Colonic mucosa (tissue), 4 donors: ENCODE measurements around the gene SECISBP2. TPM values are rescaled to one million over a fixed set of nuclear protein-coding genes. Genes with fewer than 3 reads are reported as not detected.
"Not testable (repeated sequence)": the region's sequence is repeated elsewhere in the genome, so short reads cannot be mapped to it uniquely, and the experiment has no call there.

ENCODE experiments used
- DNase-seq: peaks from one replicate; pipeline ENCODE4 v3.0.0-alpha.2; 2020
- H3K27ac ChIP-seq: fragments of 200-600 bp; one replicate; pipeline ENCODE4 v1.8.0; 2021
- H3K27me3 ChIP-seq: fragments of 200-600 bp; one replicate; pipeline ENCODE4 v1.8.0; 2021
- H3K36me3 ChIP-seq: fragments of 200-600 bp; one replicate; pipeline ENCODE4 v1.8.0; 2021
- H3K4me1 ChIP-seq: fragments of 200-600 bp; one replicate; pipeline ENCODE4 v1.8.0; 2021; ENCODE audit warnings: mild to moderate bottlenecking
- H3K4me3 ChIP-seq: fragments of 200-600 bp; one replicate; pipeline ENCODE4 v1.8.0; 2021
- H3K9ac ChIP-seq, 2 donors: one replicate each; pipeline ENCODE4 v1.7.0; 2013; ENCODE audit warnings: control low read depth in 2 of 2, low read depth in 2 of 2, low read length in 2 of 2
- H3K9me3 ChIP-seq: fragments of 200-600 bp; one replicate; pipeline ENCODE4 v1.8.0; 2021
- CTCF ChIP-seq: fragments of 200-600 bp; IDR thresholded peaks from one replicate; pipeline ENCODE4 v1.8.0; 2022; ENCODE audit warnings: antibody characterized with exemption, mild to moderate bottlenecking
- intact Hi-C: fragments of 100-400 bp; cut with DNase I; formaldehyde crosslinking; loops from one replicate; pipeline ENCODE4 v1.14.1; 2022
- total RNA-seq, 2 donors: library from RNA; stranded (reverse); fragmentation: NEBNext Ultra II Directional in 1 of 2; extraction: Animal tissue kit (Norgen Biotek cat#: 25700) in 1 of 2; gene quantifications; one replicate each; pipeline ENCODE4 v1.2.1, GENCODE V29; 2021
- donor health status: healthy.
- donor health status: DM: no; HTN: no; CAD: no.
- donor health status: DM: no; HTN: no; CAD: no.

SECISBP2 gene
- total RNA-seq, 2 donors from 2014 or later, result 37.6 to 42.2 TPM

- no peaks in the 10 kb centered on the region for H3K27me3 ChIP-seq
- no peak for DNase-seq
- no peak overlapping the region for H3K9ac ChIP-seq
- no peak overlapping the region for H3K4me3 ChIP-seq
- no peaks in the 10 kb centered on the region for H3K4me1 ChIP-seq
- peaks cover 4% of the 10 kb centered on the region for H3K9me3 ChIP-seq
- no peaks in the 10 kb centered on the region for H3K36me3 ChIP-seq
- intact Hi-C loops, result no loop called here
- H3K27ac ChIP-seq, result no peak overlapping the region
- no peak for TF ChIP-seq CTCF
These were observed 26.6 kb upstream of the SECISBP2 start for GRCh38 chr9:89291741-89292140.

- Histone ChIP-seq H3K4me3 (no peak overlapping the region), H3K9me3 (peaks cover 4% of the 10 kb centered on the region), H3K27me3 (no peaks in the 10 kb centered on the region), H3K27ac (no peak overlapping the region), H3K9ac (no peak overlapping the region), H3K36me3 (no peaks in the 10 kb centered on the region), H3K4me1 (no peaks in the 10 kb centered on the region)
- no peak for DNase-seq
- TF ChIP-seq CTCF, result no peak
- intact Hi-C loops, result no loop called here
These were observed 25.3 kb upstream of the SECISBP2 start for GRCh38 chr9:89293014-89293413.

- Histone ChIP-seq H3K27me3 (no peaks in the 10 kb centered on the region), H3K9ac (no peak overlapping the region), H3K4me1 (no peaks in the 10 kb centered on the region), H3K4me3 (no peak overlapping the region), H3K27ac (no peak overlapping the region), H3K9me3 (peaks cover 4% of the 10 kb centered on the region), H3K36me3 (no peaks in the 10 kb centered on the region)
- intact Hi-C loops, result no loop called here
- no peak for DNase-seq
- TF ChIP-seq CTCF, result no peak
These were observed 22.9 kb upstream of the SECISBP2 start for GRCh38 chr9:89295400-89295799.

- DNase-seq, H3K9ac ChIP-seq, H3K27ac ChIP-seq, H3K4me1 ChIP-seq, H3K27me3 ChIP-seq, H3K9me3 ChIP-seq, H3K4me3 ChIP-seq, H3K36me3 ChIP-seq, intact Hi-C loops: not testable (repeated sequence)
These were observed 16.3 kb upstream of the SECISBP2 start for GRCh38 chr9:89301996-89302395.

- Histone ChIP-seq H3K36me3 (no peaks in the 10 kb centered on the region), H3K4me1 (no peaks in the 10 kb centered on the region), H3K9ac (no peak overlapping the region), H3K27me3 (no peaks in the 10 kb centered on the region), H3K9me3 (no peaks in the 10 kb centered on the region), H3K27ac (no peak overlapping the region), H3K4me3 (no peak overlapping the region)
- no peak for DNase-seq
- no peak for TF ChIP-seq CTCF
- intact Hi-C loops, result no loop called here
These were observed 14.1 kb upstream of the SECISBP2 start for GRCh38 chr9:89304020-89304833.

- Histone ChIP-seq H3K9me3 (no peaks in the 10 kb centered on the region), H3K9ac (no peak overlapping the region), H3K4me1 (no peaks in the 10 kb centered on the region), H3K4me3 (no peak overlapping the region), H3K36me3 (no peaks in the 10 kb centered on the region), H3K27ac (no peak overlapping the region), H3K27me3 (no peaks in the 10 kb centered on the region)
- TF ChIP-seq CTCF, result no peak
- DNase-seq, result no peak
- intact Hi-C loops, result no loop called here
These were observed 13.5 kb upstream of the SECISBP2 start for GRCh38 chr9:89304834-89305188.
